Hepatocyte (in vitro differentiated cells): ENCODE data around the gene OPCML. TPM values are rescaled to one million over a fixed set of nuclear protein-coding genes. Genes with fewer than 3 reads are reported as not detected.

Experiments
- DNase-seq: peaks from one replicate; pipeline ENCODE4 v3.0.0-alpha.2; 2016; ENCODE audit warnings: low spot score
- H2AFZ ChIP-seq: fragments of 200-600 bp; sonication (generic); 2 replicates; pipeline ENCODE4 v1.6.0; 2016; ENCODE audit warnings: antibody characterized with exemption, mild to moderate bottlenecking
- H3K27ac ChIP-seq: fragments of 200-600 bp; sonication (generic); 2 replicates; pipeline ENCODE4 v1.5.1; 2016; ENCODE audit warnings: mild to moderate bottlenecking
- H3K27me3 ChIP-seq: fragments of 200-600 bp; sonication (generic); 2 replicates; pipeline ENCODE4 v1.6.1; 2016
- H3K36me3 ChIP-seq: fragments of 200-600 bp; sonication (generic); replicated peaks from 2 replicates; pipeline ENCODE4 v1.5.1; 2016; ENCODE audit warnings: low read depth; ENCODE audit not compliant: insufficient read depth
- H3K4me1 ChIP-seq: fragments of 200-600 bp; sonication (generic); 2 replicates; pipeline ENCODE4 v1.5.1; 2016; ENCODE audit warnings: mild to moderate bottlenecking, moderate library complexity; ENCODE audit not compliant: insufficient read depth
- H3K4me2 ChIP-seq: fragments of 200-600 bp; sonication (generic); 2 replicates; pipeline ENCODE4 v1.6.0; 2016
- H3K4me3 ChIP-seq: fragments of 200-600 bp; sonication (generic); 2 replicates; pipeline ENCODE4 v1.5.1; 2016; ENCODE audit warnings: mild to moderate bottlenecking
- H3K79me2 ChIP-seq: fragments of 200-600 bp; sonication (generic); 2 replicates; pipeline ENCODE4 v1.6.0; 2017; ENCODE audit warnings: mild to moderate bottlenecking
- H3K9me2 ChIP-seq: fragments of 200-600 bp; sonication (generic); replicated peaks from 2 replicates; pipeline ENCODE4 v1.6.0; 2017; ENCODE audit warnings: mild to moderate bottlenecking; ENCODE audit not compliant: insufficient read depth
- H3K9me3 ChIP-seq: fragments of 200-600 bp; sonication (generic); 2 replicates; pipeline ENCODE4 v1.5.1; 2016; ENCODE audit warnings: low read depth, mild to moderate bottlenecking
- H4K20me1 ChIP-seq: fragments of 200-600 bp; sonication (generic); 2 replicates; pipeline ENCODE4 v1.6.0; 2016; ENCODE audit warnings: mild to moderate bottlenecking; ENCODE audit not compliant: insufficient read depth, poor library complexity, severe bottlenecking
- EZH2 ChIP-seq: fragments of 200-600 bp; sonication (generic); IDR thresholded peaks from 2 replicates; pipeline ENCODE4 v1.6.1; 2016; ENCODE audit warnings: antibody characterized with exemption, mild to moderate bottlenecking, borderline replicate concordance
- EZH2phosphoT487 ChIP-seq: fragments of 200-600 bp; sonication (generic); IDR thresholded peaks from one replicate; pipeline ENCODE4 v1.6.1; 2018; ENCODE audit warnings: antibody characterized with exemption, mild to moderate bottlenecking, low read depth, moderate library complexity; ENCODE audit not compliant: unreplicated experiment, severe bottlenecking
- WGBS: methylation state at CpG from one replicate; pipeline ENCODE4 v1.1.6; 2016; ENCODE audit warnings: low lambda C conversion rate; ENCODE audit errors: missing lambda C conversion rate; 5-methylcytosine and 5-hydroxymethylcytosine counted together
- polyA plus RNA-seq: library from polyadenylated mRNA; unstranded; fragments of >200 nt; fragmentation: Nextera tagmentation; extraction: Ambion mirVana; gene quantifications from 2 replicates; pipeline ENCODE4 v1.2.1, GENCODE V29; 2016
- total RNA-seq: library from RNA; depleted of rRNA; stranded (reverse); fragments of >200 nt; gene quantifications from 2 replicates; pipeline ENCODE4 v1.2.3, GENCODE V29; 2014
- TF ChIP-seq, protein P1 (sequence below): fragments of 200-600 bp; sonication (generic); IDR thresholded peaks from 2 replicates; pipeline ENCODE4 v1.5.1; 2016; ENCODE audit warnings: antibody characterized with exemption, mild to moderate bottlenecking; ENCODE audit not compliant: poor library complexity

OPCML gene
- total and polyA plus RNA-seq, 2 experiments from 2014 or later, result 0.37 to 0.98 TPM

- Histone ChIP-seq H3K4me2 (no peak overlapping the region), H3K27ac (no peak overlapping the region), H3K9me2 (no peaks in the 10 kb centered on the region), H3K4me1 (peaks cover 2% of the 10 kb centered on the region), H4K20me1 (no peaks in the 10 kb centered on the region), H3K36me3 (no peaks in the 10 kb centered on the region), H3K27me3 (no peaks in the 10 kb centered on the region), H2AFZ (no peak overlapping the region), H3K4me3 (no peak overlapping the region), H3K9me3 (no peaks in the 10 kb centered on the region), H3K79me2 (no peaks in the 10 kb centered on the region)
- TF ChIP-seq, protein P1, sequence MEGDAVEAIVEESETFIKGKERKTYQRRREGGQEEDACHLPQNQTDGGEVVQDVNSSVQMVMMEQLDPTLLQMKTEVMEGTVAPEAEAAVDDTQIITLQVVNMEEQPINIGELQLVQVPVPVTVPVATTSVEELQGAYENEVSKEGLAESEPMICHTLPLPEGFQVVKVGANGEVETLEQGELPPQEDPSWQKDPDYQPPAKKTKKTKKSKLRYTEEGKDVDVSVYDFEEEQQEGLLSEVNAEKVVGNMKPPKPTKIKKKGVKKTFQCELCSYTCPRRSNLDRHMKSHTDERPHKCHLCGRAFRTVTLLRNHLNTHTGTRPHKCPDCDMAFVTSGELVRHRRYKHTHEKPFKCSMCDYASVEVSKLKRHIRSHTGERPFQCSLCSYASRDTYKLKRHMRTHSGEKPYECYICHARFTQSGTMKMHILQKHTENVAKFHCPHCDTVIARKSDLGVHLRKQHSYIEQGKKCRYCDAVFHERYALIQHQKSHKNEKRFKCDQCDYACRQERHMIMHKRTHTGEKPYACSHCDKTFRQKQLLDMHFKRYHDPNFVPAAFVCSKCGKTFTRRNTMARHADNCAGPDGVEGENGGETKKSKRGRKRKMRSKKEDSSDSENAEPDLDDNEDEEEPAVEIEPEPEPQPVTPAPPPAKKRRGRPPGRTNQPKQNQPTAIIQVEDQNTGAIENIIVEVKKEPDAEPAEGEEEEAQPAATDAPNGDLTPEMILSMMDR, result no peak
- no peak for TF ChIP-seq EZH2phosphoT487
- TF ChIP-seq EZH2, result no peak
- WGBS, result 46% methylated on average over 5 of the region's 5 CpGs
- no peak for DNase-seq
Measured at GRCh38 chr11:132904607-132905006, 627.7 kb downstream of the OPCML start.

DNA sequence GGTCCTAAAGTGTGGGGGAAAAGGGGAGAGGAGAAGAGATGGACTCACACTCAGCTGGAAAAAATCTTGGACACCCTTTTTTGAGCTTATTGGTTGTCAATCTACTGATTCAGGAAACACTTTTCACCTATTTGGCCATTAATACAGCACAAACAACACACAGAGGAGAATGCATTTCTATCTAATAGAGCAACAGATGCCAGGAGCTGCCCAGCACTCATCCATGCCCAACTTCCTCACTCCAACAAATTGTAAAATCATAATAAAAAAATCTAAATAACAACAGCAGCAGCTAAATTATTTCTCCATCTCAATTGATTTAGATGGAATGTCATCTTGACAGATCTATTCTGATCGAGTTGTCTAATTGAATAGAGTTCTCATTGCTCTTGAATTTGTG, 628.2 kb downstream of the OPCML start:
- no peaks in the 10 kb centered on the region for H3K9me3 ChIP-seq
- H3K79me2 ChIP-seq, result no peaks in the 10 kb centered on the region
- no peaks in the 10 kb centered on the region for H3K4me1 ChIP-seq
- no peak overlapping the region for H2AFZ ChIP-seq
- no peak overlapping the region for H3K4me3 ChIP-seq
- WGBS, result 77% methylated on average over 1 of the region's 1 CpG
- TF ChIP-seq EZH2phosphoT487 (no peak), EZH2 (no peak)
- TF ChIP-seq, protein P1, result no peak
- no peaks in the 10 kb centered on the region for H4K20me1 ChIP-seq
- H3K9me2 ChIP-seq, result no peaks in the 10 kb centered on the region
- H3K27ac ChIP-seq, result no peak overlapping the region
- no peaks in the 10 kb centered on the region for H3K27me3 ChIP-seq
- no peak for DNase-seq
- no peaks in the 10 kb centered on the region for H3K36me3 ChIP-seq
- no peak overlapping the region for H3K4me2 ChIP-seq

DNA sequence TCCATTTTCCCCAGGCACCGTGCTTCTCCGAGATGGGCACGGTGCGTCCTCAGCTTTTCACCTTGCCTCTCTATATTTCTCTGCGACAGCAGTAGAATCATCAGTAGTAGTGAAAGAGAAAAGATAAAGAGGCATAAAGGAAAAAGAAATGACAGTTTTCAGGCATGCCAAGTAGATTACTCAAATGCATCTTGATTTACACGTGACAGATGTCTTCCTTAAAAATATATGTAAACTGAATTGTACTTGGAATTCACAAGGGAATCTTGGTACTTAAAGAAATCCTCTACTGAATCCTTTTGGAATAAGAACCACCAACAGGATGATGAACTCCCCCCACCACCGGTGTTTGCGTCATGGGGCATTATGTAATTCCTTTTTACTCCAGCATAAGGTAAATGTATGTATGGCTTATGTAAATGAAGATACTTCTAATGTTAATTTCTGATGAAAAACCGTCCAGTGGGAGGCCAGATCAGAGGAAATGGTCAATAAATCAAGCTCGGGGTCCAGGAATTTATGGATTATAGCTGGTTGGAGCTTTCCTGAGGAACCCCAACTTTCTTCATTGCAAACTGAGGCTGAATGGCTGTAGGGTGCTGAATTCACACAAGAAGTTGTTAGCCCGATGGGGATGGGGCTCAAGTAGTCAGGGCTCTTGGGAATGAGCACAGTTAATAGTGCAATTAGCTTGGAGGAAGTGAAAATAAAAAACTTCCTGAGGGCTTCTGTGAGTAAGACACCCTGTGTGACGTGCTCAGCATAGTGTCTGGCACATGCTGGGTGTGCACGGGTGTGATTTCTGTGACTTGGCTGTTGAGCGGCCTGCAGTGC, 630.4 kb downstream of the OPCML start:
- Histone ChIP-seq H3K27me3 (no peaks in the 10 kb centered on the region), H3K4me3 (no peak overlapping the region), H3K79me2 (no peaks in the 10 kb centered on the region), H3K9me3 (no peaks in the 10 kb centered on the region), H2AFZ (no peak overlapping the region), H3K4me2 (no peak overlapping the region), H3K36me3 (no peaks in the 10 kb centered on the region), H3K27ac (no peak overlapping the region), H3K9me2 (no peaks in the 10 kb centered on the region), H4K20me1 (no peaks in the 10 kb centered on the region), H3K4me1 (no peaks in the 10 kb centered on the region)
- 79% methylated on average over 14 of the region's 14 CpGs for WGBS
- no peak for DNase-seq
- TF ChIP-seq, protein P1, result no peak
- TF ChIP-seq EZH2, result no peak
- TF ChIP-seq EZH2phosphoT487, result no peak
